Femur (tissue), 1 donor: ENCODE measurements around the gene CDH4.
"Not testable (repeated sequence)": the region's sequence is repeated elsewhere in the genome, so short reads cannot be mapped to it uniquely, and the experiment has no call there.

ENCODE experiments used
- DNase-seq: peaks from one replicate; pipeline ENCODE4 v3.0.0-alpha.2; 2017

Gene CDH4

GRCh38 chr20:61840779-61841455 is 588.9 kb downstream of the CDH4 start:
- DNase-seq: no peak

DNA sequence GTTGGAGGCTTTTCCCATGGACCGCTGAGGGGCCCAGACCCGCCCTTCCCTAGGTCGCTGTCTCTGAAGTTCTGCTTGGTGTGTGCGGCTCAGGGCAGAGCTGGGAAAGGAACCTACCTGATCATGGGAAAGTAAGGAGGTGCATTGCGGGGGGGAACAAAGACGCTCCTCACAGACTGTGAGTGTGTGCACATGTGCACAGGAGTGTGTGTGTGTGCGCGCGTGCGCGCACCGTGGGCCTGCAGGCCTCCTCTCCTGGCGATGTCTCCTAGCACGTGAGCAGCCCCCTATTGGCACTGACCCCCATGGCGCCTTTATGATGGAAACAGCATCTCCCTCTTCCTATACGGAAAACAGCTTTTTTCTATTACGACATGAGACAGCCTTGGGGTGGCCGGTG is 589.5 kb downstream of the CDH4 start:
- no peak for DNase-seq

- DNase-seq: no peak
Measured at GRCh38 chr20:61841966-61842365, 589.9 kb downstream of the CDH4 start.

DNA sequence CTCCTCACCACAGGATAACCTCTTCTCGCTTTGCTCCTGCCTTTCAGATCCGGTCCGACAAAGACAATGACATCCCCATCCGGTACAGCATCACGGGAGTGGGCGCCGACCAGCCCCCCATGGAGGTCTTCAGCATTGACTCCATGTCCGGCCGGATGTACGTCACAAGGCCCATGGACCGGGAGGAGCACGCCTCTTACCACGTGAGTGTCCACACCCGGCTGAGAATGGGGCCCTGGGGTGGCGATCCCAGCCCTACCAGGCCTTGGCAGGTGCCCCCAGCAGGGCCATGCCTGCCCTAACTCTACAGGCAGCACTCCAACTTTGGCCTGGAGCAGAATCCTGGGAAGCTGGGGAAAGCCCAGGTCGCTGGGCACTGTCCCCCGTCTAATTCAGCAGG is 592.6 kb downstream of the CDH4 start:
- DNase-seq: no peak

GRCh38 chr20:61845233-61845671 is 593.2 kb downstream of the CDH4 start:
- no peak for DNase-seq

GRCh38 chr20:61846074-61846473 is 594.0 kb downstream of the CDH4 start:
- DNase-seq: no peak

DNA sequence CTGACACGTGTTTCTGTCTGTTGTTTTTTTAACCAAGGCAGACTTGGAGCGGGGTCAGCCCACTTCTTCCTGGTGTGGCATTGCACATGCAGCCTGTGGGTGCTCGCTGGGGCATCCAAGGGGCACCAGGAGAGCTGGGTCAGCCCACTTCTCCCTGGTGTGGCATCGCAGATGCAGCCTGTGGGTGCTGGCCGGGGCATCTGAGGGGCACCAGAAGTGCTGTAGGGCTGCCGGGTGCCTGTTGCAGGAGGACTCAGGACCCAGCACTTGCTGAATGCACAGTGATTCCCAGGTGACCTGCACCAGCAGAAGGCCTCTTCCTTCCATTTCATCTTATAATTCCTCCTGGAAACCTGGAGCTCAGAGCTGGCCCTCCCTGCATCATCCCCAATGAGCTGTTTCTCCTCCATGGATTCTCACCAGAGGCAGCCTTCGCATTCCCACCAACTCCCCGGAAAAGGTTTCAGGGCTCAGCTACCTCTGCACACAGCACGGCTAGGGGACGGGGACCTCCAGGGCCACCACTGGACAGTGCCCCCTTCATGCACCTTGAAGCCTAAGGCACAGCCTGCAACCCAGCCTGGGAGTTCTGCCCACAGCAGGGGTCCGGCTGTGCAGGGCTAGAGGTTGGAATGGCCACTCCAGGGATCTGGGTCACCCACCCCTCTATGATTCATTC is 594.8 kb downstream of the CDH4 start:
- DNase-seq: no peak

GRCh38 chr20:61847420-61847748 is 595.3 kb downstream of the CDH4 start:
- DNase-seq: no peak

- DNase-seq: no peak
Measured at GRCh38 chr20:61847986-61848385, 595.9 kb downstream of the CDH4 start.

GRCh38 chr20:61848851-61849250 is 596.8 kb downstream of the CDH4 start:
- DNase-seq: no peak

- DNase-seq: no peak
Measured at GRCh38 chr20:61849376-61849775, 597.3 kb downstream of the CDH4 start.

- DNase-seq: no peak
Measured at GRCh38 chr20:61849822-61850221, 597.8 kb downstream of the CDH4 start.

GRCh38 chr20:61850457-61850856 is 598.4 kb downstream of the CDH4 start:
- DNase-seq: no peak

DNA sequence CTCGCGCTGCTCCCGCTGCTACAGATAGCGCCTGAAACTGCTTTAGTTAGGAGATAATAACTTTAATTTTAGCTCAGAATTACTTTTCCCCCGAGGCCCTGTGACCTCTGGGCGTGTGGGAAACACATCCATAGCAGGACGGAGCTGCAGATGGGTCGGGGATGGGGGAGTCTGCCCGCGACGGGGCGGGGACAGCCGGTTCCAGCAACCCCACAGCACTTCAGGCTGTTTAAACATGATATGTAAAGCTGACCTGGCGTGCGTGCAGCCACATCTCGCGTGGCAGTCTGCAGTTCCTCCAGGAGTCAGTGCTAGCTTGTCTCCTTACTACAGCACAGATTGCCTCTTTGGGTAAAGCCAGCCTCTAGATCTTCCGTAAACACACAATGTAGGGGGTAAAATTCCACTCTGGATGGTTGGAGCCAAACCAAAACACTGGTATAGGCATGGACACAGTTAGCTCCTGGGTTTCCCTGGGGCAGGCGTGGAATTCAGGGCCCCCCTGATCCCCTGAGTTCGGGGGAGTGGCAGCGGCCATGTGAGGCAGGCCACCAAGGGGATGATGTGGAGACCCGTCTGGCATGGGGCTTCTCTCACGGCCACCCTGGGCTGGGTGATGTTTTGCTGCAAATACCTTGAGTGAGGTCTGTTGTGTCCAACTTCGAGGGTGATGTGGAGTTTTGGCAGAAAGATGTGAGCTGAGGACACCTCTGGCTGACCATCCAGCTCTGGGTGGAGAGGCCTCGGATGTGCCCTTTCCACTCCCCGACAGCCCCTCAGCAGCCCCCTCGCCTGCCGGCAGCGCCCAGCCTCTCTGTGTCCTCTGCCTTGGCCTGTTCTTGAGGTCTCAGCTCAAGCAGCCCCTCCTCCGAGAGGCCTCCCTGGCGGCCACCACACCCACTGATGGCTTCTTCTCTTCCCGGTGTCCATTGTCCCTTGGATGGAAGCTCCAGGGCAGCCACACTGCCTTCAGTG is 599.2 kb downstream of the CDH4 start:
- DNase-seq: no peak

GRCh38 chr20:61852268-61853072 is 600.4 kb downstream of the CDH4 start:
- no peak for DNase-seq

DNA sequence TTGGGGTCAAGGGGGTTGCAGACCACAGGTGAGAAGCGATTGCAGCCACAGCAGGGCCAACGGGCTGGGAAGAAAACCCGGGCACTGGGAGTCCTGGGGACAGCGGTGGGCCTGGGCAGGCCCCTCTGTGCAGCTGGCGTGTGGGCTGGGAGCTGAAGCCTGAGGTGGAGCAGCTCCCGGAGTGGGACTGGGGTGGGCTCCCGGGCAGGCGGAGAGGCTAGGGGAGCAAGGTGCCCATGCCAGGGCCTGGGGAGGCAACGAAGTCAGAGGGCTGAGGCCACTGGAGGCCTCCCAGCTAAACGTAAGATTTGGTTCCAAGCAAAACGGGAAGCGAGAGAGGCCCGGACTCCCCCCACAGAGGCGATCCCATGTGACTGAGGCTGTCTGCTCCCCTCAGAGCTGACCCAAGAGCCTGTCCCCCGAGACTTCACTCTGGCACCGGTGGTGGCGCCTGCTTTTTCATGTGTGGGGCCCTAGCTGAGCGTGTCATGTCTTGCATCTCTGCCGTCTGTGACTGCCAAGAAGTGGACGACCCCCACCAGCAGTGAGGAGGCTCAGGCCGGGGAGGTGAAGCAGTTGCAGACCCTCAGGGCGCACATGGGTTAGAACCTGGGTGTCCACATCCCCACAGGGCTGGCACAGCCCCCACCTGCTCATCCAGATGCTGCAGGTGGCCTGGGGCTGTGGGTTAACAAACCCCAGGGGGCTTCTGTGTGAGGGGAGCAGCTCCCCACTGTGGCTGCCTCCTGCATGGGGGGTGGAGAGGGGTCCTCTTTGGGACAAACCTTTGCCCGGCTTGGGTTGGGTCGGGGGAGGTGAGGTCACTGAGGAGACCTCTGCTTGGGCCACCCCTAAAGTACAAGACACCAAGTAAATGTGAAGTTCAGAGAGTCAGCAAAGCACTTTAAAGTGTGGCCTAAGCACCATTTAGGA is 601.3 kb downstream of the CDH4 start:
- no peak for DNase-seq

DNA sequence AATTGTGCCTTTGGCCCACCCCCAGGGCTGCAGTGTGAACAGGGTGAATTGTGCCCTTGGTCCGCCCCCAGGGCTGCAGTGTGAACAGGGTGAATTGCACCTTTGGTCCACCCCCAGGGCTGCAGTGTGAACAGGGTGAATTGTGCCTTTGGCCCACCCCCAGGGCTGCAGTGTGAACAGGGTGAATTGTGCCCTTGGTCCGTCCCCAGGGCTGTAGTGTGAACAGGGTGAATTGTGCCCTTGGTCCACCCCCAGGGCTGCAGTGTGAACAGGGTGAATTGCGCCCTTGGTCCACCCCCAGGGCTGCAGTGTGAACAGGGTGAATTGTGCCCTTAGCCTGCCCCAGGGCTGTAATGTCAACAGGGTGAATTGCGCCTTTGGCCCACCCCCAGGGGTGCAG is 602.5 kb downstream of the CDH4 start:
- not testable (repeated sequence) for DNase-seq

DNA sequence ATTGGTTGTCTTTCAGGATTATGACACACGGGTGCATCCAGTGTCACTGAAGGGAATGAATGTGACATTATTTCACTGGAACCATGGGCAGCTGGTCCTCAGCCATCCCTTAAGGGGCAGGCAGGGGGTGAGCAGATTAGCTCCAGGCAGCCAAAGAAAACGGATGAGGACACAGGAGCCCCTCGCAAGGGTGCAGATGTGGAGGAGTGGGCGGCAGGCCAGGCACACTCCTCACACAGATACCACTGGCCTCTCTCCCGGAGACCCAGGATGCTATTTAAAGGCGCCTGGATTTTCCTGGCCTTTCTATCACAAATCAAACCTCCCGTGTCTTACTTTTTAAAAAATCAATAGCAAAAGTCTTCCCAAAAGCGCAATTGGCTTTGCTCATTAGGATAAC is 603.2 kb downstream of the CDH4 start:
- DNase-seq: peak; percentile 33

DNA sequence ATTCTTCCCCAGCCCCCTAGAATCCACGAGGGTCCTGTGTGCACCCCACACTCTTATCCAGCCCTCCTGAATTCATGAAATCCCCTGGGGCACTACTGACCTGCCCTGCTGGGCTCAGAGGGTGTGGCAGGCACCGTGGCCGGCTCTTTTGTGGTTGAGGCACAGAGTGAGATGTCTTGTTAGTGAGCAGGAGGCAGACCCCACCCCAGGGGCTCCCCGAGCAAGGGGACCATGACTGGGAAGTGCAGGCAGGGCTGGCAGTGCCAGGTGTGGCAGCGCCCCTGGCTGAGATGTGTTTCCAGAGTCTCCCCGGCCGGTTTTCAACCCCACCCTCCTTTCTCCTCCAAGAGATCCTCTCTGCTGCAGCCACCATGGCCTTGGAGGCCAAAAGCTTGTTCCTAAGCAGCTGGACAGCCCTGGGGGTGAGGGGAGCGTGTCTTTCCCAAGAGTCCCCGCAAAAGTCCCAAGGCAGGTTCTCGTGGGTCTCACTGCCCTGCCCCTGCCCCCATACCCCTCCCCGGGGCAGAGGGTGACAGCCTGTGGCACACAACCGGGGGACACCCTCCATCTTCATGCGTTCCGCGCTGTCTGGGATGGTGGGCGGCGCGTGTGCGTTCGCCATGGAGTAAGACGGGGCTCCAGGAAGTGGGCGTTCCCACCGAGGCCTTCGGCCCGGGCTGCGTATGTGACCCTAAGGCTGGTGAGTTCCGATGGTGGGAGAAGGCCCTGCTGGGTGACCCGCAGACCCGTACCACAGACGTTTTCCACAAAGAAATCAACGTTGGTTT is 604.8 kb downstream of the CDH4 start:
- no peak for DNase-seq

- DNase-seq: no peak
Measured at GRCh38 chr20:61857414-61857775, 605.3 kb downstream of the CDH4 start.

DNA sequence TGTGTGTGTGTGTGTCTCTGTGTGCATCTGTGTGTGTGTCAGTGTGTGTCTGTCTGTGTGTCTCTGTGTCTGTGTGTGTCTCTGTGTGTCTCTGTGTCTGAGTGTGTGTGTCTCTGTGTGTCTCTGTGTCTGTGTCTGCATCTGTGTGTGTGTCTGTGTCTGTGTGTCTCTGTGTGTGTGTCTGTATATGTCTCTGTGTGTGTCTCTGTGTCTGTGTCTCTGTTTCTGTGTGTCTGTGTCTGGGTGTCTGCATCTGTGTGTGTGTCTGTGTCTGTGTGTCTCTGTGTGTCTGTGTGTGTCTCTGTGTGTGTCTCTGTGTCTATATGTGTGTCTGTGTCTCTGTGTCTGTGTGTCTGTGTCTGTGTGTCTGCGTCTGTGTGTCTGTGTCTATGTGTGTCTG is 605.8 kb downstream of the CDH4 start:
- DNase-seq: no peak
